Right kidney (tissue), 1 donor: ENCODE measurements around the gene GPSM1.
"Not testable (repeated sequence)": the region's sequence is repeated elsewhere in the genome, so short reads cannot be mapped to it uniquely, and the experiment has no call there.

Source experiments
- DNase-seq: peaks from one replicate; pipeline ENCODE4 v3.0.0-alpha.2; 2016

Gene GPSM1

DNA sequence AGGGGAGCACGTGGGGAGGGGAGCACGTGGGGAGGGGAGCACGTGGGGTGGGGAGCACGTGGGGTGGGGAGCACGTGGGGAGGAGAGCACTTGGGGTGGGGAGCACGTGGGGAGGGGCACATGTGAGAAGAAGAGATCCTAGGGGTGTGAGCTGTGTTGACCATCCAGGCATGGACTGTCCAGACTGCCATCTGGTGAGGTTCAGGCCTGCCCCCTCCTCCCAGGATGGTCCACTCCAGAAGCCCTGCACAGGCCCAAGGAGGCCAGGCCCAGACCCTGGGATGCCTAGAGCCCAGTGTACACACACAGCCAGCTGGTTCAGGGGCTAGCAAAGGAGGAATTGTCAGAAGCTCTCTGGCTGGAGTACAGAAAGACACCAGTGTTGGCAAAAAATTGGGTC is 70.3 kb downstream of the GPSM1 start:
- no peak for DNase-seq

GRCh38 chr9:136398286-136398685 is 70.9 kb downstream of the GPSM1 start:
- DNase-seq = no peak

DNA sequence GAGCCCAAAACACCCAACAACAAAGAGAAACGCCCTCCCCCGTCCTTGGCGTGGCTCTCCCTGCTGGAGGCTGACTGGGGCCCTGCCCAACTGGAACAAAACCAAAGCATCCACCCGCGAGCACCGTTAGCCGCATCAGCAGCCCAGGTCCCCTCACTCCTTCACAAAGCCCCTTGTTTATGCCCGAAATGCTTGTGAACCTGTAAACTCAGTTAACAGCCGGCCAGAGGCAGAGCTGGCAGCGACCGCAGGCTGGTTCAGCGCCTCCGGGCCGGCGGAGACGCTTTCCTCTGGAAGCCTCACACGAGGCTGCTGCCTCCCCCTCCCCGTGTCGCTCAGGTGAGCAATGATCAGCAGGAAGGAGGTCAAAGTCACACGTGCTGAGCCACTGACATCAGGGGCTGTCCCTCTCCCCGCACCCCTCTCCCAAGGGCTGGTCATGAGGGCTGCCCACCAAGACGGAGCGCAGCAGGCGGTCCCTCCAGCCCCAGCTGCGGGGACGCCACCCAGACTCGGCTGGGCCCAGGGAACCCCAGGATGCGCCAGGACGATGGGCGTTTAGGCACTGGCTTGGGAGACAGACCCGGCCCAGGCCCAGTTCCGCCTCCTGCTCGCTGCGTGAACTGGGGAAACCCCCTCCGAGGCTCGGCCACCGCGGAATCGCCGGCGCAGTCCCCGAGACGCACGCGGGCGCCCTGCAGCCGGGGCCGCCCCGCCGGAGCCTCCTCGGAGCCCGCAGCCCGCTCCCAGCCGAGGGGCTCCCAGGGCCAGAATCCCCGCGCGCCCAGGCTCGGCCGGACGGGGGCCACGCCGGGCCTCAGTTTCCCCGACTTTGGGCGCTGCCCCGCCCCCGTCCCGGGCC is 72.1 kb downstream of the GPSM1 start:
- DNase-seq = peak; percentile 44

GRCh38 chr9:136400038-136400834 is 72.9 kb downstream of the GPSM1 start, which contains the start of gene SNAPC4:
TSS of gene SNAPC4 (minus strand) at chr9:136400170. CDS start at chr9:136398428, 1,742 bp downstream.
- DNase-seq = peak; percentile 88

GRCh38 chr9:136401173-136401922 is 74.0 kb downstream of the GPSM1 start:
- no peak for DNase-seq

GRCh38 chr9:136402067-136402466 is 74.7 kb downstream of the GPSM1 start:
- DNase-seq = no peak

DNA sequence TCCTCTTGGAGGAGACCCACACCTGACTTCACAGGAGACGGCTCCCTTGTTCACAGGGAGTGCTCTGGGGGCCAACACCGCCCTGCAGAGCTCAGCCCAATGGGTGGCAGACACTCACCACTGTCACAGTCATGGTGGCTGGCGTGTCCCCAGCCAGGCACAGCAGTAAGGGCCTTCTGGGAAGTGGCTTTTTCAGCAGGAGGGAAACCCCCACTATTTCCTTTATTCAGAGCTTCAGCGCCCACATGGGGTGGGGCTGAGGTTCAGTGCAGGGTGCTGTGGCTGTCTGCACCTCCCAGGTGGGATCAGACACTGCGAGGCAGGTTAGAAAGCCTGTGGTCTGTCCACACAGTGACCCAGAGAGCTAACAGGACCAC is 76.2 kb downstream of the GPSM1 start:
- no peak for DNase-seq

GRCh38 chr9:136403915-136404800 is 76.8 kb downstream of the GPSM1 start:
- DNase-seq = no peak

- no peak for DNase-seq
These were observed 77.4 kb downstream of the GPSM1 start for GRCh38 chr9:136404801-136405136.

DNA sequence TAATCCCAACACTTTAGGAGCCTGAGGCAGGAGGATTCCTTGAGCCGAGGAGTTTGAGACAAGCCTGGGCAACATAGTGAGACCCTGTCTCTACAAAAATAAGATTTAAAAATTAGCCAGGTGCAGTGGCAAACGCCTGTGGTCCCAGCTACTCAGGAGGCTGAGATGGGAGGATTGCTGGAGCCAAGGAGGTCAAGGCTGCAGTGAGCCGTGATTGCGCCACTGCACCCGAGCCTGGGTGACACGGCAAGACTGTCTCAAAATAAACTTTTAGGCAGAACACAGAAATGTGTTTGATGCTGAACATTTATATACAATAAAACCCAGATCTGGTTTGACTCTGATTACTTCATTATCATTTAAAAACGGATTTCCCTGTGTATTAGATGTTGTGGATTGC is 78.1 kb downstream of the GPSM1 start:
- DNase-seq = no peak

DNA sequence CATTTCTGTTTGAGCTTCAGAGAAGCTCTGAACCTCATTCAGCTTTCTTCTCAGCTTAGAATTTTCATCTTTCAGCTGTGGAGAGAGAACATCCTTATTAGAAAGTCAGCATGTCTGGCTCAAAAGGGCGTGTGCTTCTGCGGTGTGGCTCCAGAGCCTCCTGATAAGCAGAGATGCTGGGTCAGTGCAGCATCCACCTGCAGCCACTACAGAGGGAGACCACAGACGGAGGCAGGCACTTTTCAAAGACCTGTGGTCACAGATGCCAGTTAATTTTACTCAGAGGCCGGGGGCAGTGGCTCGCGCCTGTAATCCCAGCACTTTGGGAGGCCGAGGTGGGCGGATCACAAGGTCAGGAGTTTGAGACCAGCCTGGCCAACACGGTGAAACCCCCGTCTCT is 78.6 kb downstream of the GPSM1 start:
- not testable (repeated sequence) for DNase-seq

- DNase-seq = not testable (repeated sequence)
These were observed 79.7 kb downstream of the GPSM1 start for GRCh38 chr9:136407061-136407460.

GRCh38 chr9:136407911-136408310 is 80.6 kb downstream of the GPSM1 start:
- DNase-seq = no peak
